ENCODE results near the gene FDXR. TPM values are rescaled to one million over a fixed set of nuclear protein-coding genes. Genes with fewer than 3 reads are reported as not detected.
A peak's percentile ranks its signal among the peaks of the same experiment; 100 is the strongest.

FDXR gene
- total and polyA plus RNA-seq, 9 of the 15 experiments (the other 6 are each of a cell fraction or from before 2014, with no cell fraction given): 0.89 to 70.7 (median 30.9) TPM

- TF ChIP-seq ZBTB40 (IDR thresholded peaks at IDR 0.05) (no peak; the same call in 1 of the 2 replicates), ZBTB40 (CRISPR knock-in tag; IDR thresholded peaks at IDR 0.05) (no peak), ELF2 (CRISPR knock-in tag; IDR thresholded peaks at IDR 0.05) (peak; percentile 96), HLTF (IDR thresholded peaks at IDR 0.05) (no peak), HMG20B (CRISPR knock-in tag; IDR thresholded peaks at IDR 0.05) (no peak), RBBP5 (IDR thresholded peaks at IDR 0.05; ENCODE audit: borderline replicate concordance, insufficient read depth, low read length, poor library complexity, severe bottlenecking) (no peak), CBFA2T2 (conservative IDR thresholded peaks at IDR 0.05) (peak; percentile 89), ZZZ3 (IDR thresholded peaks at IDR 0.05) (no peak), HNRNPUL1 (IDR thresholded peaks at IDR 0.05; ENCODE audit: low read length) (no peak), FOXA1 (IDR thresholded peaks at IDR 0.05; ENCODE audit: borderline replicate concordance) (no peak), FOXJ2 (tag; IDR thresholded peaks at IDR 0.05) (no peak), HDAC2 (IDR thresholded peaks at IDR 0.05) (peak; percentile 18; the same call in 1 of the 2 replicates), ZNF592 (IDR thresholded peaks at IDR 0.05) (no peak; the same call in none of the 2 replicates), DPF2 (IDR thresholded peaks at IDR 0.05) (no peak), THAP7 (CRISPR knock-in tag; IDR thresholded peaks at IDR 0.05) (no peak)
Measured at GRCh38 chr17:74873037-74873873, 461 bp upstream of the FDXR start (continued).
